ENCODE measurements around the gene CATSPERE. TPM values are rescaled to one million over a fixed set of nuclear protein-coding genes. Genes with fewer than 3 reads are reported as not detected.
"Not testable (repeated sequence)": the region's sequence is repeated elsewhere in the genome, so short reads cannot be mapped to it uniquely, and the experiment has no call there.

The CATSPERE gene
- total RNA-seq, 1 donor from 2014 or later = 1.1 TPM

GRCh38 chr1:244466724-244467123 lies 5.7 kb downstream of the CATSPERE start:
- ATAC-seq (ENCODE audit: low read depth) = no peak
- POLR2A ChIA-PET = no interaction called here
- no peak overlapping the region for H3K4me3 Mint-ChIP-seq
- TF ChIP-seq CTCF (IDR thresholded peaks at IDR 0.05) = no peak
- H3K4me1 Mint-ChIP-seq = no peaks in the 10 kb centered on the region
- CTCF ChIA-PET = no interaction called here
- H3K27ac Mint-ChIP-seq = no peak overlapping the region
- no peaks in the 10 kb centered on the region for H3K27me3 Mint-ChIP-seq
- DNase-seq = no peak
- intact Hi-C loops (cut with micrococcal nuclease) = no loop called here
- H3K36me3 Mint-ChIP-seq (ENCODE audit: low read depth) = no peaks in the 10 kb centered on the region
- H3K9me3 Mint-ChIP-seq = peaks cover 6% of the 10 kb centered on the region

GRCh38 chr1:244473059-244473605 lies 12.1 kb downstream of the CATSPERE start:
- ChIA-PET POLR2A (no interaction called here), CTCF (no interaction called here)
- ATAC-seq (ENCODE audit: low read depth) (no peak), DNase-seq (no peak)
- no peak overlapping the region for H3K4me3 Mint-ChIP-seq
- no peak overlapping the region for H3K27ac Mint-ChIP-seq
- intact Hi-C loops (cut with micrococcal nuclease) = no loop called here
- no peaks in the 10 kb centered on the region for H3K27me3 Mint-ChIP-seq
- no peak for TF ChIP-seq CTCF (IDR thresholded peaks at IDR 0.05)
- H3K36me3 Mint-ChIP-seq (ENCODE audit: low read depth) = no peaks in the 10 kb centered on the region
- H3K4me1 Mint-ChIP-seq = no peaks in the 10 kb centered on the region
- peaks cover 2% of the 10 kb centered on the region for H3K9me3 Mint-ChIP-seq

GRCh38 chr1:244484971-244485370 lies 23.9 kb downstream of the CATSPERE start:
- intact Hi-C loops (cut with micrococcal nuclease); H3K4me3 Mint-ChIP-seq; POLR2A ChIA-PET; ATAC-seq (ENCODE audit: low read depth); DNase-seq; H3K36me3 Mint-ChIP-seq (ENCODE audit: low read depth); CTCF ChIA-PET; H3K27ac Mint-ChIP-seq; H3K27me3 Mint-ChIP-seq; H3K9me3 Mint-ChIP-seq; H3K4me1 Mint-ChIP-seq: not testable (repeated sequence)

GRCh38 chr1:244494653-244495052 lies 33.6 kb downstream of the CATSPERE start:
- ATAC-seq (ENCODE audit: low read depth) (no peak), DNase-seq (no peak)
- H3K27me3 Mint-ChIP-seq = no peaks in the 10 kb centered on the region
- H3K4me3 Mint-ChIP-seq = no peak overlapping the region
- ChIA-PET POLR2A (no interaction called here), CTCF (no interaction called here)
- H3K27ac Mint-ChIP-seq = no peak overlapping the region
- H3K36me3 Mint-ChIP-seq (ENCODE audit: low read depth) = no peaks in the 10 kb centered on the region
- TF ChIP-seq CTCF (IDR thresholded peaks at IDR 0.05) = no peak
- H3K4me1 Mint-ChIP-seq = no peaks in the 10 kb centered on the region
- H3K9me3 Mint-ChIP-seq = peaks cover 3% of the 10 kb centered on the region
- intact Hi-C loops (cut with micrococcal nuclease) = no loop called here

GRCh38 chr1:244496186-244496585 lies 35.1 kb downstream of the CATSPERE start:
- CTCF ChIA-PET = no interaction called here

More at GRCh38 chr1:244496186-244496585, 35.1 kb downstream of the CATSPERE start:
- Mint-ChIP-seq H3K27ac (no peak overlapping the region), H3K36me3 (ENCODE audit: low read depth) (peaks cover 4% of the 10 kb centered on the region), H3K27me3 (no peaks in the 10 kb centered on the region), H3K4me3 (no peak overlapping the region), H3K9me3 (peaks cover 7% of the 10 kb centered on the region), H3K4me1 (no peaks in the 10 kb centered on the region)
- intact Hi-C loops (cut with micrococcal nuclease) = no loop called here
- no peak for DNase-seq
- no peak for TF ChIP-seq CTCF (IDR thresholded peaks at IDR 0.05)
- no peak for ATAC-seq (ENCODE audit: low read depth)
- POLR2A ChIA-PET = no interaction called here

Measured in activated B cell treated with CpG ODN at 0.5 μM for 24 hours (primary cell).